Spinal cord (tissue), 10 donors: ENCODE data around the gene RMI2. TPM values are rescaled to one million over a fixed set of nuclear protein-coding genes. Genes with fewer than 3 reads are reported as not detected.

Source experiments
- DNase-seq, 6 donors: peaks; one replicate each; pipeline versions ENCODE4 v3.0.0 to v3.0.0-alpha.2; 2013 to 2015; ENCODE audit warnings: low spot score in 6 of 6, low read depth in 4 of 6
- H3K27ac ChIP-seq: one replicate; pipeline ENCODE4 v1.5.1; 2013; ENCODE audit warnings: low read depth, low read length, control low read depth
- H3K27me3 ChIP-seq: one replicate; pipeline ENCODE4 v1.6.1; 2013; ENCODE audit warnings: low read length; ENCODE audit not compliant: control insufficient read depth, insufficient read depth
- H3K36me3 ChIP-seq: one replicate; pipeline ENCODE4 v1.6.1; 2013; ENCODE audit warnings: low read length; ENCODE audit not compliant: control insufficient read depth, insufficient read depth
- H3K4me1 ChIP-seq: one replicate; pipeline ENCODE4 v1.6.1; 2013; ENCODE audit warnings: low read length; ENCODE audit not compliant: control insufficient read depth, insufficient read depth
- H3K4me3 ChIP-seq: one replicate; pipeline ENCODE4 v1.5.1; 2013; ENCODE audit warnings: low read depth, low read length, control low read depth
- H3K9me3 ChIP-seq: one replicate; pipeline ENCODE4 v1.6.1; 2013; ENCODE audit warnings: low read length; ENCODE audit not compliant: control insufficient read depth, insufficient read depth
- WGBS: methylation state at CpG from one replicate; pipeline ENCODE4 v1.1.5; 2013; ENCODE audit warnings: missing lambda C conversion rate; ENCODE audit not compliant: insufficient coverage; 5-methylcytosine and 5-hydroxymethylcytosine counted together
- polyA plus RNA-seq, 2 donors: library from polyadenylated mRNA; unstranded; fragments of 120-200 nt; gene quantifications; one replicate each; pipeline ENCODE4 v1.2.1, GENCODE V29; 2013; ENCODE audit not compliant: insufficient read length in 2 of 2
- total RNA-seq, 2 donors: library from RNA; depleted of rRNA in 1 of 2; stranded (reverse); fragments of 120-200 nt in 1 of 2; fragments of >200 nt in 1 of 2; gene quantifications; one replicate each; pipeline versions ENCODE4 v1.2.3 to v1.2.4, GENCODE V29; 2013 to 2014
- donor health status: healthy.

RMI2 gene
- total and polyA plus RNA-seq, 4 donors, result 5.8 to 11.1 (median 8.0) TPM

DNA sequence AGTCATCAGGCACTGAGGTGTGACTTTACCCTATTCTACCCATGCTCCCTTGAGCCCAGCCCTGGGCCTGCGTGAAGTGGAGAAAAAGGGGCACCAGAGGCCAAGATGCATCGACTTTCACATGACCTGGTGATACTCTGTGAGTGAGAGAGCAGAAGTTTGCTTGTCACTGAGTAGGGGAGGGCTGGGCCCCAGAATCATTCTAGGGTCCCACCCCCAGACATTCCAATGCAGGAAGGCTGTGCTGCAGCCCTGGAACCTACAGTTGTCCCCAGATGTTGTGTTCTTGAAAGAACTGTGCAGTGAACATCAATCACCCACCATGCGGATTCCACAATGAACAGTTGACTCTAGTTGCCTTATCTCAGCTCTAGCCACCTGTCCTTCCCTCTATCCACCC is 6.2 kb upstream of the RMI2 start:
- no peak for DNase-seq
- H3K27me3 ChIP-seq, result no peaks in the 10 kb centered on the region
- 71% methylated on average over 3 of the region's 3 CpGs for WGBS
- no peak overlapping the region for H3K27ac ChIP-seq
- no peaks in the 10 kb centered on the region for H3K4me1 ChIP-seq
- H3K9me3 ChIP-seq, result no peaks in the 10 kb centered on the region
- no peaks in the 10 kb centered on the region for H3K36me3 ChIP-seq
- H3K4me3 ChIP-seq, result no peak overlapping the region

DNA sequence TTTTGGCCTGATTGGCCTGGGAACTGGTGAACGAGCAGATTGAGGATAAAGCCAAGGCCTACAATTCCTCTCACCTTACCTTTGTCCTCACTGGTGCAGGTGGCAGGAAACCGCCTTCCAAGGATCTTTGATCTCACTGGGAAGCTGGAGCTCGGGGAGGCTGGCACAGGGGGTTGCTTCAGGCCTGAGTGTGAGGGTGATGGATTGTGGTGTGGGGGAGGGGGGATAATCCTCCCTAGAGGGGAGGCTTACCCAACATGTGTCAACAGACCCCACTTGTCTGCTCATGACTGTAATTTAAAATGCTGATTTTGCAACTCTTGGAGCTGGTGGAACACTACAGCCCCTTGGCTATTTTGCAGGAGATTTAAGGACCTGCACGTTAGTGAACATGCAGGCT is 4.5 kb upstream of the RMI2 start:
- 46% methylated on average over 1 of the region's 4 CpGs for WGBS
- H3K27me3 ChIP-seq, result no peaks in the 10 kb centered on the region

DNA sequence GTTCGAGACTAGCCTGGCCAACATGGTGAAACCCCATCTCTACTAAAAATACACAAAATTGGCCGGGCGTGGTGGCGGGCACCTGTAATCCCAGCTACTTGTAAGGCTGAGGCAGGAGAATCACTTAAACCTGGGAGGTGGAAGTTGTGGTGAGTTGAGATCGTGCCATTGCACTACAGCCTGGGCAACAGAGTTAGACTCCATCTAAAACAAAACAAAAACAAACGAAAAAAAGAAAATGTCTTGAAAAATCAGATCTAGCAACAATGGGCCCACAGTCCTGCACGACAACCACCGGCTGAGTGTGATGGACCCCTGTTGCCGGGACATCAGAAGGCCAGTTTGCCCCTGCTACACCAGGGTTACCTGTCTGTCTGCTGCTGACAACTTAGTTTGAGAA is 3.9 kb upstream of the RMI2 start:
- Histone ChIP-seq H3K36me3 (no peaks in the 10 kb centered on the region), H3K27ac (no peak overlapping the region), H3K4me1 (peaks cover 11% of the 10 kb centered on the region), H3K27me3 (no peaks in the 10 kb centered on the region), H3K9me3 (no peaks in the 10 kb centered on the region), H3K4me3 (no peak overlapping the region)
- DNase-seq, result no peak
- 88% methylated on average over 4 of the region's 9 CpGs for WGBS

More for the DNA sequence above, 4.5 kb upstream of the RMI2 start:
- no peak overlapping the region for H3K27ac ChIP-seq
- H3K4me3 ChIP-seq, result no peak overlapping the region
- no peaks in the 10 kb centered on the region for H3K36me3 ChIP-seq
- peaks cover 6% of the 10 kb centered on the region for H3K4me1 ChIP-seq
- no peaks in the 10 kb centered on the region for H3K9me3 ChIP-seq
- no peak for DNase-seq

DNA sequence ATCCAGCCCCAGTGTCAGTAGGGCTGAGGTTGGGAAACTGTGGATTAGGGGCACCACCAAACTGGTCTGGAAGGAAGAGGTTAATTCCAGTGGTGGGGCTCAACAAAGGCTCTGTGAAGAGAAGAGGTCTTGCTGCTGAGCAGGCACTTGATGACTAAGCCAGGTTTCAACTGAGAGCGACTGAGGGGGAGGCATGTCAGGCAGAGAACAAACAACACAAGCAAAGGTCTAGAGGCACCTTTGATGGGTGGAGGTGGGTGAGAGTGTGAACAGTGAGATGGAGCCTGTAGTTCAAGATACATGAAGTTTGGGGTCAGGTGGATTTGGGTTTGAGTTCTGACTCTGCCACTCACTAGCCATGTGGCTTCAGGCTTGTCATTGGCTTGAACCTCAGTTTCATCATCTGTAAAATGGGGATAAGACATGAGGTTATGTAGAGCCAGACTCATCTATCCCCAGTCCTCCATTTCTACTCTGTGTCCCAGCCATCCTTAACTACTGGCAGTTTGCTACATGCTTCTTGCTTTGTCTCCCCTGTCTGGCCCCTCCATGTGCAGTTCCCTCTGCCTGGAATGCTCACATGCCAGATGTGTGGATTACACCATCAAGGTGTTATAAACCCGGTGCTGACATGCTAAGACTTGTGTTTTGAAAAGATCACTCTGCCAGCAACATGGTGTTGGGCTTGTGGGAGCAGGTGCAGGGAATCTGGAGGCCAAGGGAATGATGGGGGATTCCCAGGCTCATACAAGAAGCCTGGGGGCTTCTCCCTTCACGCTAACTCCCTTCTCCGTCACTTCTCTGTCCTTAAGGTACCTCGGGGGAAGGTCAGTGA is 3.0 kb upstream of the RMI2 start:
- H3K4me3 ChIP-seq, result no peak overlapping the region
- H3K4me1 ChIP-seq, result peaks cover 17% of the 10 kb centered on the region
- H3K27ac ChIP-seq, result no peak overlapping the region
- 67% methylated on average over 2 of the region's 5 CpGs for WGBS
- no peaks in the 10 kb centered on the region for H3K36me3 ChIP-seq
- no peaks in the 10 kb centered on the region for H3K27me3 ChIP-seq
- no peak for DNase-seq
- no peaks in the 10 kb centered on the region for H3K9me3 ChIP-seq

DNA sequence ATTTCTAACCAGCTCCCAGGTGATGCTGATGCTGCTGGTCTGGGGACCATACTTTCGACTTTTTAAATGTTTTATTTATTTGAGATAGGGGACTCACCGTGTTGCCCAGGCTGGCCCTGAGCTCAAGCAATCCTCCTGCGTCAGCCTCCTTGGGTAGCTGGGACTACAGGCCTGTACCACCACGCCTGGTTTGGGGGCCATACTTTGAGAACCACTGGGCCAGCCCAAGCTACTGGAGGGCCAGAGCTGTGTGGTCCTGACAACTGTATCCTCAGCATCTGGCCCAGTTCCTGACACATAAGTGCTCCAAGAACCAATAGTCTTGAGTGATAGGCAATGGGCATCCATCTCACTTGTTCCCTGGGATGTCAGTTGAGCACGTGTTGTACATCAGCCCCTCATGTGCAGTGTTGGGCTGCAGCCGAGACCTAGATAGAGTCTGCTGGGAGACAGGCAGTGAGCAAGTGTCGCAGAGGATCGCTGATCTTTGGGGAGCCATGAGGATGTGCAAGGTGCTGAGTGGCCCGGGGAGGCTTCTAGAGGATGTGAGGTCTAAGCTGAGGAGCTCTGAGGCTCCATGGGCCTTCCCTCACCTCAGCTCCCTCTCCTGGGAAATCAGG is 1.6 kb downstream of the RMI2 start:
- DNase-seq, result no peak
- H3K36me3 ChIP-seq, result no peaks in the 10 kb centered on the region
- no peaks in the 10 kb centered on the region for H3K27me3 ChIP-seq
- no peak overlapping the region for H3K4me3 ChIP-seq
- H3K27ac ChIP-seq, result no peak overlapping the region
- 87% methylated on average over 8 of the region's 9 CpGs for WGBS
- H3K9me3 ChIP-seq, result no peaks in the 10 kb centered on the region
- peaks cover 30% of the 10 kb centered on the region for H3K4me1 ChIP-seq

DNA sequence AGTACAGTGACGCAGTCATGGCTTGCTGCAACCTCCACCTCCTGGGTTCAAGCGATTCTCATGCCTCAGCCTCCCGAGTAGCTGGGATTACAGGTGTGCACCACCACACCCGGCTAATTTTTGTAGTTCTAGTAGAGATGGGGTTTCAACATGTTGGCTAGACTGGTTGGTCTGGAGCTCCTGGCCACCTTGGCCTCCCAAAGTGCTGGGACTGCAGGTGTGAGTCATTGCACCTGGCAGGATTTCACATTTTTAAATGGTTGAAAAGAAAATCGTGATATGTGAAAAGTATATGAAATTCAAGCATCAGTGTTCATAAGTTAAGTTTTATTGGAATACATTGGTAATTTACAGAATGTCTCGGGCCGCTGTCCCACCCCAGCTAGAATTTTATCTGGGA is 2.6 kb downstream of the RMI2 start:
- Histone ChIP-seq H3K9me3 (no peaks in the 10 kb centered on the region), H3K27me3 (no peaks in the 10 kb centered on the region), H3K36me3 (no peaks in the 10 kb centered on the region), H3K4me1 (peaks cover 30% of the 10 kb centered on the region), H3K4me3 (no peak overlapping the region), H3K27ac (no peak overlapping the region)
- DNase-seq, result no peak
- WGBS, result 100% methylated on average over 4 of the region's 7 CpGs

DNA sequence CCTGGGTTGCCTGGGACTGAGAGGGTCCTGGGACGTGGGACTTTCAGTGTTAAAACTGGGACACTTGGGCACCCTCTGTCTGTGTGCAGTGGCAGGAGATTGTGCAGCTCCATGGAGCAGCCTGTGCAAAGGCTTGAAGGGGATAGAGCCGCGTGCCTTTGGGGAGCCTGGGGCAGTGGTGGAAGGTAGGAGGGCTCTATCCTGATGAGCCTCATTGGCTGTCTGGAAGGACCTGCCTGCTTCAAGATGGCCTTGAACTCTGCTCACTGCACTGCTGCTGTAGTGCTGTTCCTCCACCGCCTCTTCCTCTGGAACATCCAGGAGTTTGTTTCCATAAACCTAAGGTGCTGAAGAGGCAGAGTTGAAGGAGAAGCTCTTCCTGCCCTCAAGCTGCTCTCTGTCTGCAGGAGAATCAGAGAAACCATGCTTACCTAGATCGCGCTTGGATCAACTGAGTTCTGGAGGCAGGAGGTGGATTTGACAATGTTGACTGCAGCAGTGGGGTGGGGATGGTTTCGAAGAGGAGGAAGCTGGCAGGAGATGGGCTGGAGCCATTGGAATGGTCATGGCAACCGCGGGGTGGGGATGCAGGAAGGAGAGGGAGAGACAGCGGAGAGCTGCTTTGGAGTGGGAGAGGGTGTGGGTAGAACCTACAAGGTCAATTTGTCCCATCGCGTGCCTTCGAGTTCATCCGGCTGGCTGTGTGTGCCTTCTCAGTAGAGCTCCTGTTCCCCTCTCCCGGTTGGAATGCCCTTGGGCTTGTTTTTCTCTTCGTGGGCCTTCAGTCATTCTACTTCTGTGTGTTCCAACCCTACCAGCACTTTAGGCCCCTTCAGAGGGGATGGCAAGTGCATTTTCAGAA is 3.7 kb downstream of the RMI2 start:
- 85% methylated on average over 15 of the region's 16 CpGs for WGBS

DNA sequence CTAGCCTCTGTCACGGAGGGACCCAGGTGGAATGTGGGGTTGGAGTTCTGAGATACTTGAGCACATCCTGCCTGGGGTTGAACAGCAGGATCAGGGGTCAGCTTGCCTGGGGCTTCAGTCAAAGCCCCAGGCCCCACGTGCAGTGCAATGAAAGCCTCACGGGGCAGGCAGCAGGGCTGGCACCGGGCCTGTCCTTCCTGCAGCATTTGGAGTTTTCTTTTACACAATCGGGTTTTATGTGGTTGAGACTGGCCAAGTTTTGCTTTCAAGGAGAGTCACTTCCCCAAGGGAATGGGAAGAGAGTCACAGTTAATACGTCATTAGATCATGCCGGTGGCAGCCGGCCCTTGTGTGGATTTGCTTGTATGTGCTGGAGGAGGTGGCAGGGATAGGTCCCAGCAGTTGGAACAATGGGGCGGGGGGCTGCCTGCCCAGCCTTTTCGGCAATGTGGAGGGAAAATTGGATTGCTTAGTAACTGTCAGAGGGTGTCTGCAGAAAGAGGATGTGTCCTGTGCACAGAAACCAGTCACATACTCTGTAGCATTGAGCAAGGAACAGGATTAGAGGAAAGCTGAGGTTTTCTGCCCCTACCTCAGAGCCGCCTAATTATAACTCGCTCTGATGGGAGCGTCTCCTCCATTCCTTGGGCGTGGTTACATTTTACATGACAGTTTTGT is 4.5 kb downstream of the RMI2 start:
- peaks cover 26% of the 10 kb centered on the region for H3K4me1 ChIP-seq
- H3K4me3 ChIP-seq, result no peak overlapping the region
- peak overlapping the region; percentile 84 for H3K27ac ChIP-seq
- H3K36me3 ChIP-seq, result no peaks in the 10 kb centered on the region
- no peaks in the 10 kb centered on the region for H3K9me3 ChIP-seq
- H3K27me3 ChIP-seq, result no peaks in the 10 kb centered on the region
- DNase-seq, result peak in 3 of 6 donors; percentile 57 to 75 (median 70)
- WGBS, result 31% methylated on average over 11 of the region's 14 CpGs

More for the DNA sequence above, 3.7 kb downstream of the RMI2 start:
- H3K27me3 ChIP-seq, result no peaks in the 10 kb centered on the region
- no peak for DNase-seq
- no peaks in the 10 kb centered on the region for H3K36me3 ChIP-seq
- no peaks in the 10 kb centered on the region for H3K9me3 ChIP-seq
- peak overlapping the region; percentile 84 for H3K27ac ChIP-seq
- no peak overlapping the region for H3K4me3 ChIP-seq
- H3K4me1 ChIP-seq, result peaks cover 30% of the 10 kb centered on the region

DNA sequence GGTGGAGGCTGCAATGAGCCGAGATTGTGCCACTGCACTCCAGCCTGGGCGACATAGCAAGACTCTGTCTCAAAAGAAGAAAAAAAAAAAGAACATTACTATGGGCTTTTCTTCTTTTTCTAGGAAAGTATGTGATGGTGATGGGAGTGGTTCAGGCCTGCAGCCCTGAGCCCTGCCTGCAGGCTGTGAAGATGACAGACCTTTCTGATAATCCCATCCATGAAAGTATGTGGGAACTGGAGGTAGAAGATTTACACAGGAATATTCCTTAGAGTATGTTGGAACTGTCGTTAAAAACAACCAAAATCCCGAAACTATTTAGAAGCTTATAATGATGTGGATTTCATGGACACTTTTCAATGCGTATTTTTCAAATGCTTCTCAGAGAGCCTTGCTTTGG is 5.3 kb downstream of the RMI2 start:
- Histone ChIP-seq H3K9me3 (no peaks in the 10 kb centered on the region), H3K27ac (peak overlapping the region; percentile 60)
- no peak for DNase-seq

More for the DNA sequence above, 5.3 kb downstream of the RMI2 start:
- no peaks in the 10 kb centered on the region for H3K27me3 ChIP-seq
- H3K4me1 ChIP-seq, result peaks cover 26% of the 10 kb centered on the region
- no peak overlapping the region for H3K4me3 ChIP-seq
- 90% methylated on average over 2 of the region's 5 CpGs for WGBS
- H3K36me3 ChIP-seq, result no peaks in the 10 kb centered on the region
